ENCODE results near the gene ECSCR.
A peak's percentile ranks its signal among the peaks of the same experiment; 100 is the strongest.
"Not testable (repeated sequence)": the region's sequence is repeated elsewhere in the genome, so short reads cannot be mapped to it uniquely, and the experiment has no call there.

The ECSCR gene

GRCh38 chr5:139443831-139444453, 18.6 kb downstream of the ECSCR start:
- FAIRE-seq: no peak

DNA sequence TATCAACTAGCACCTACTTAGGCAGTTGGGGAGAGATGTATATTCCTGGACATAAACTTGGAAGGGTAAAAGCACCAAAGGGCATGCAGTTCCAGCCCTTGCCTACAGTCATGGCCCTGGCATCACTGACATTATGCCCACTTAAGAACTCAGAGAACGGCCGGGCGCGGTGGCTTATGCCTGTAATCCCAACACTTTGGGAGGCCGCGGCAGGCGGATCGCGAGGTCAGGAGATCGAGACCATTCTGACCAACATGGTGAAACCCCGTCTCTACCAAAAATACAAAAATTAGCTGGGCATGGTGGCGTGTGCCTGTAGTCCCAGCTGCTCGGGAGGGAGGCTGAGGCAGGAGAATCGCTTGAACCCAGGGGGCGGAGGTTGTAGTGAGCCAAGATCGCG, 22.1 kb downstream of the ECSCR start:
- FAIRE-seq: not testable (repeated sequence)

DNA sequence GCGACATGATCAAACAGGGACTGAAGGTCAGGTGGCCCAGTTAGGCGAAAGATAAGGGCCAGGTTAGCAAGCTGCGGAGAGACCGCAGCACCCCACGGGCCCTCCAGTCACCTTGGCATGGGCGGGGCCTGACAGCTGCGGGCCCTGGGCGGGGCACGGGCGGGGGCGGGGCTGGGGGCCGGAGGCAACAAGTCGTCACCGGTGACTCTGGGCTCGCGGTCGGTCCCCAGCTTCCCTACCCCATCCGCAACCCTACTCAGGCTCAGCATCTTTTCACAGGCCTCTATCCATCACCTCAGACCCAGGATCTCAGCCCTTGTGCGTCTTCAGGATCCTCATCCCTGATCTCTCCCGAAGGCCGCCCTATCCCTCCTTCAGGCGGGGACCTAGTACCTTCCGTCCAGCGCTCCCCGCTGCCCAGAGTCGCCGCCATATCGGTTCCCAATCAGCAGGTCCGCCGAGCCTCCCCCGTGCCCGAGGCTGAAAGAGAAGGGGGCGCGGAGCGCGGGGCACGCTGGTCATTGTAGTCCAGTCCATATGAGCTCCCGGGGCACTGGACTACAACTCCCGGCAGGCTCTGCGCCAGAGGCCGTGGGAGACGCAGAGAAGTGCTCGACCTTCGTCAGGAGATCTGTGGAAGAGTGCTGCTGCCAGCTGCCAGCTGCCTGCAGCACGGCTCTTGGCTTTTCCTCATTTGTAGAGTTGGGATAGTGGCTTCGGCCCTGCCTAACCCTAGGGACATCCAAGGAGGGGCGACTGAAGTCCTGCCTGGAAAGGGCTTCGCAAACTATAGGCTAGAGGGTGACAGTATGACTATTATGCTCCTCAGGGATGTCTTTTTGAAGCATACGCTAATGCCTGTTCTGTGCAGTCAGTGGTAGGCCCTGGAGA, 23.3 kb downstream of the ECSCR start, which contains the start of gene DNAJC18:
Gene DNAJC18 (minus strand): TSS at position 513 of the 891 bp plus-strand sequence. CDS start 80 bp downstream, at position 433.
- no peak for FAIRE-seq

GRCh38 chr5:139438707-139439012, 23.9 kb downstream of the ECSCR start:
- FAIRE-seq: no peak

- FAIRE-seq: no peak
Observed at GRCh38 chr5:139435676-139436075, 26.9 kb downstream of the ECSCR start.

GRCh38 chr5:139431706-139432105, 30.8 kb downstream of the ECSCR start:
- no peak for FAIRE-seq

DNA sequence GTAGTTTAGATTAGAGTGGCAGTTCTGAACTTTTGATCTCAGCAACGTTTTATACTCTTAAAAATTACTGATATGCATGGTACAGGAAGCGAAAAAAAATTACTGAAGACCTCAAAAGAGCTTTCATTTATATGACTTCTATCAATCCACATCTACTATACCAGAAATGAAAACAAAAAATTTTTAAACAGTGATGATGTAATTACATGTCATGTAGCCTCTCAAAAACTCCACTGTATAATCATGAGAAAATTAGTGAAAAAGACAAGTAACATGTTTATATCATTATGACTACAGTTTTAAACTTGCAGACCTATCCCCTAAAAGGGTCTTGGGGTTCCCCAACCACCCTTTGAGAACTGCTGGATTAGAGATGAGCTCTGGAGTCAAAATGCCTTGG, 32.5 kb downstream of the ECSCR start:
- no peak for FAIRE-seq

DNA sequence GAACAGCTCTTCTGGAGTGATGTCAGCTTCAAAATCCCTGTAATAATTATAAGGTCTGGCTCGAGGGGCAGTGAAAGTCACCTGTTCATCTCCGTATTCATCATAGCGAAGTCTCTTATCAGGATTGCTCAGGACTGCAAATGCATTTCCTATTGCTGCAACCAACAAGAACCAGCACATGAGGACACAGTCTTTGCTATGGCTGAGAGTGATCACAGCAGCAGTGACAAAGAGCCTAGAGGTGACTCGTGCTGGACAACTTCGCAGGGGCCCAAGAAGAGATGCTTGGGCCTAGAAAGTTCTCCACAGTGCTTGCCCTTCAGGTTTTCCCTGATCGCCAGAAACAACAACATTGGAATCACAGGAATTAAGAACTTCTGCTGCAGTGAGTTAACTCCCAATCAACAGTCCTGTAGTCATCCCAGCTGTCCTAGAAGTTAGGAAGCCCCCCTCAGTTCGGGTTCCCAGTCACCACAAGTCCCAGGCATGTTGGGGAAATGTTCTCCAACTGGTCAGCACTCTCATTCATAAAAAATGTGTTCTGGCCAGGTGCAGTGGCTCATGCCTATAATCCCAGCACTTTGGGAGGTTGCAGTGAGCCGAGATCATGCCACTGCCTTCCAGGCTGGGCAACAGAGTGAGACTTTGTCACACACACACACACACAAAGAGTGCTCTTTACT, 36.2 kb downstream of the ECSCR start:
- FAIRE-seq: no peak

DNA sequence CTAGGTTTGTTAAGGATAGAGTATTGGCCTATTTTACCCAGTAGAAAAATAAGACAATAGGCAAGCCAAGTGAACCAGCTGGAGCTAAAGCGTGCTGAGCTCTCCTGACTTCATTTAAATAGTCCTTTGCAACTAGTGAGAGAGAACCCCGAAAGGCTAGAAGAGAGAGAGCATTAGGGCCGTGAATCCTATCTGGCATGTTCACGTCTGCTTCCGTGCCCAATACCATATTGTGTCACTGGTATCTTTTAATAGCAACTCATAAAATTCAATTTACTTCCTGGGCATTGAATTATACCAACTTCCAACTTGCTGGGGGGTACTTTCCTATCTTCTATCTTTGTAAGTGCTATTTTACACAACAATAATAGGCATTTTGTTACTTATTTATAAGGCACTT, 37.0 kb downstream of the ECSCR start:
- FAIRE-seq: no peak

DNA sequence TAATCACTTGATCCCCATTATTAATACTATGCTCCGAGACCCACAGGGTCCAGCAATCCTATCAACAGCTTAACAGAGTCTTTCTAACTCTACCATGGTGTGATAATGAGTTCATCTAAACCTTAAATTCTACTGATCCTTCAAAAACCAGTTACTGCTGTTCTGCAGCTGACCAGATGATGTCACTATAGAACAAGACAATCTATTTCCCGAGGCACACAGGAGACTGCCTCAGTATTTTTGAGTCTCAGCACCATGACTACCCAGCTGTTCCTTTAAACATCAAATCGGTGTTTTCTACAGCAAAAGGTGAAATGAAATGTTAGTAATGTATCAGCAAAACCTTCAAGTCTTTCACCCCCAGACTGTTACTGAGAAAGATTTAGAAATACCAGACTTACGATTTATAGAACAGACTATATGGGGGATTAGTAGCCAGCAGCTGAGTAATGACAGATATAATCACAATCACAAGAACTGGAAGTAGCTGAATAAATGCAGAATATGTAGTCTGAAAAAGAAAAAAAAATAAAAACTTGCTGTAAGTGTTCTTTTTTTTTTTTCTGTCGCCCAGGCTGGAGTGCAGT, 40.1 kb downstream of the ECSCR start:
- peak; percentile 90 for FAIRE-seq

- FAIRE-seq: no peak
Observed at GRCh38 chr5:139419226-139420192, 43.0 kb downstream of the ECSCR start.

DNA sequence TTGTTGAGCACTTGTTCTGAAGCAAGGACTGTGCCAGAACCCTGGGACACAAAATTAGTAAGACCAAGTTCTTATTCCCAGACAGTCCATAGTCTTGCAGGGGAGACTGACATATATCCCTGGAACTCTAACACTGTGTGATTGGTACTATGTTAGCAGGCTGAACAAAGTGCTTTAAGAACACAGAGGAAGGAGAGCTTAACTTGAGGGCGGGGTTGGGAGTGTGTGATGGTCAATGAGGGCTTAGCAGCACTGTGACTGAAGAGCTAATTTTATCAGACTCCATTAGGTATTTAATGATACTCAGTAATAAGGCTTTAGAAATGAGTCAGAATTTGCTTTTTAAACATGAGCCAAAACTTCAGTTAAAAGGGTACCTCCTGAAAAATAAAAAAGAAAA, 43.8 kb downstream of the ECSCR start:
- no peak for FAIRE-seq

GRCh38 chr5:139417214-139417613, 45.3 kb downstream of the ECSCR start:
- peak; percentile 51 for FAIRE-seq

DNA sequence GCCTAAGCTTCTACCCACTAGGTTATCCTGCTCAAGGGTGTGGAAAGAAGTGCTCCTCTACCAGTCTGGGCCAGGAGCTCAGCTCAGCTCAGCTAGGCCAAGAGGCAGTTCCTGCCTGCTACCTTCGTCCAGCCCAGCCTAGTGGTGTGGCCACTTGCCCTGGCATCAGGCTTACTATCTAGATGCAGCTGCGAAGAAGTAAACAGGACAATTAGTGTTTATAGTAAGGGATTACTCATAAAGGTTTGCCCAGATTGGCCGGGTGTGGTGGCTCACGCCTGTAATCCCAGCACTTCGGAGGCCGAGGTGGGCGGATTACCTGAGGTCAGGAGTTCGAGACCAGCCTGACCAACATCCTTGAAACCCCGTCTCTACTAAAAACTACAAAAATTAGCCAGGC, 45.9 kb downstream of the ECSCR start:
- FAIRE-seq: no peak

GRCh38 chr5:139415869-139416268, 46.7 kb downstream of the ECSCR start:
- FAIRE-seq: no peak

- no peak for FAIRE-seq
Observed at GRCh38 chr5:139415221-139415861, 47.2 kb downstream of the ECSCR start.

GRCh38 chr5:139414581-139415130, 47.9 kb downstream of the ECSCR start:
- FAIRE-seq: no peak

DNA sequence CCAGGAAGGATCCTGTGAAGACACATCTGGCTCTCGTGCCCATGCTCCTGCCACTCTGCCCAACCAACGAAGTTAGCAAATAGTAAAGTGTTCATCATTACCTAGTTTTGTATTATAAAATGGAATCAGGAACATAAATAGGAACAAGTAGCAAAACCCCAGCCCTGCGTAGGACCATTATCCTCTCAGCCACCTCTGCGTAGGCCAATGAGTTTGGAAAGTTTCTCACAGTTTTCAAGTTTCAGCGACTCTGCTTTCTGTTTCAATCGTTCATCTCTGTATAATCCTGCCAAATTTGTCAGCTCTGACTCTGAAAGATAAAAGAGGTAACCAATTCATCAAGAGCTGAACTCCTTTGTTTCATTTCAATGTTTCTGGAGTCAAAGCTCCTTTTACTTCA, 48.6 kb downstream of the ECSCR start:
- FAIRE-seq: no peak

GRCh38 chr5:139413153-139413552, 49.4 kb downstream of the ECSCR start:
- FAIRE-seq: no peak

- FAIRE-seq: no peak
Observed at GRCh38 chr5:139410993-139411828, 51.3 kb downstream of the ECSCR start.
